Limb (tissue), 2 donors: ENCODE data around the gene FUT4.
"Not testable (repeated sequence)": the region's sequence is repeated elsewhere in the genome, so short reads cannot be mapped to it uniquely, and the experiment has no call there.

Experiments
- DNase-seq, 2 donors: peaks; one replicate each; pipeline ENCODE4 v3.0.0-alpha.2; 2016; ENCODE audit errors: extremely low spot score in 2 of 2

FUT4 gene

DNA sequence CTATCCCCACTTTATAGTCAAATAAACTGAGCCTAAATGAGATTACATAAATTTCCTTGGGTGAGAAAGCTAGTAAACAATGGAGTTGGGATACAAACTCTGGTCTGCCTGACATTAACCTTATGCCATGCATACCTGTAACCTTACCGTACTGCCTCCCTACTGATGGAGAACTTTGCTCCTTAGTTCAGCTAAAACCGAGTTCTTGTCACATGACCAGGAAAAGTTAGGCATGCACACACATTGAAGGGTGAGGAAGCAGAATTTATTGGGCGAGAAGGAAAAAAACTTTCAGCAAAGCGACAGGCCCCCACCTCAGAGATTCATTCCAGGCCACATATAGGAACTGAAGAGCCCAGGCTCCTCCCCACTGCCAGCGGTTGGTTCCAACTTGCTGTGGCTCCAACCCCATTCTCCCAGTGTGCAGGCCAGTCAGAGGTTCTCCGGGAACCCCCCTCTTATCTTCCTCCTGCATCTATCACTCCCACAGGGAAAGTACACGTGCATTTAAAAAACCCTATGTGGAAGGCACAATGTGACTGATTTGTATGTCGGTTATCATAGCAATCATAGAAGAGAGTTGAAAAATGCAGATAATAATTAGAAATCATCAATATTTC lies 20.2 kb downstream of the FUT4 start:
- no peak for DNase-seq

DNA sequence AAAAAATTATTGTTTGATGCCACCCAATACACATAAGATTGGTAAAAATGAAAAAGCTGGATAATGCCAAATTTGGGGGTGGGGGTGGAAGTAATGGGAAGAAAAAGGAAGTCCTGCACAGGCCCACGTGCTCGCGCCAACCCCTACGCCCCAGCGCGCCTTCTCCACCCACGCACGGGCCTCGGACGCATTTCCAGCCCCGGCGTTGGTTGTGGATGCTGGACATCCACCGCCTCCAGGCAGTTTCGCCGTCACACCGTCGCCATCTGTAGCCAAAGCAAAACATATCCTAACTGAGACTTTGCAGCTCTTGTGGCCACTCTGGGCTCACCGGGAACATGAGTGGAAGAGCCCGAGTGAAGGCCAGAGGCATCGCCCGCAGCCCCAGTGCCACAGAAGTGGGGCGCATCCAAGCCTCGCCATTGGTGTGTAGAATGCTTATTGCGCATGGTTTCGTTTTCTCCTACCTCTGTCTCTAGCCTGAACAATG lies 23.5 kb downstream of the FUT4 start, which contains the start of gene PIWIL4:
Gene PIWIL4, plus strand, starts transcription at position 188 of the 490 bp plus-strand sequence. Its CDS starts 151 bp downstream, at position 339.
- DNase-seq = no peak

DNA sequence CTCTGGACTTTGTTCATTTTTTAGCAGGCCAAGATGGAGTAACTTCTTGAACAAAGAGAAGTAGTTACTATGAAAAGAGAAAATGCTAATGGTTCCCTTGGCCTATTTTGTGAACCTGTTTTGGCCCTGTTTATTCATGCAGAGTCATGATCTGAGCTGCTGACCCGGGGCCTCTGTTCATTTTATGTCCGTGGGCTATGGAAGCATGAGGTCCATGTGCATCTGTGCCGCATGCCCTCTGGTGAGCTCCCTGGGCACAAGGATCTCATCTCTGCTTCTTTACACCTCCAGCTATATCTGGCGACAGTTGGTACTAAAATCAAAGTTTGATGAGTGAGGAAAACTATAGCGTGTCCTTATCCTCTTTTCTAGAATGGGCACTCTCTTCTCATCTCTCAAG lies 24.5 kb downstream of the FUT4 start:
- no peak for DNase-seq

DNA sequence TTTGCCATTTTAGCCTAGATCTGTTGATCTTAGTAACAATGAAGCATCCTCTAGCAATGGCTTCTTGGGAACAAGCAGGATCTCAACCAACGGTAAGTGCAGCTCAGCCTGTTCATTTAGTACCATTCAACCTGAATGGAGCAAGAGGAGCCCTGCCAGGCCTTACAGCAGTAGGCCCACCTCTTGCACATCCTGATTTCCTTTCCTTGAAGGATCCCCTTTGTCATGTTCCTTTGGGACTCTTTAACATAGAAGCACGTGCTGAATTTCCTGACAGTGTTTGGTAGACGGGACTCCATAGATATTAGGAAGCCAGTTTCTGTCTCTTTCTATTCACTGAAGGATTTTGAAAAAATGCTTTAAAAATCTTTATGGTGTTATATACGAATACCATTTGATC lies 25.0 kb downstream of the FUT4 start:
- no peak for DNase-seq

DNA sequence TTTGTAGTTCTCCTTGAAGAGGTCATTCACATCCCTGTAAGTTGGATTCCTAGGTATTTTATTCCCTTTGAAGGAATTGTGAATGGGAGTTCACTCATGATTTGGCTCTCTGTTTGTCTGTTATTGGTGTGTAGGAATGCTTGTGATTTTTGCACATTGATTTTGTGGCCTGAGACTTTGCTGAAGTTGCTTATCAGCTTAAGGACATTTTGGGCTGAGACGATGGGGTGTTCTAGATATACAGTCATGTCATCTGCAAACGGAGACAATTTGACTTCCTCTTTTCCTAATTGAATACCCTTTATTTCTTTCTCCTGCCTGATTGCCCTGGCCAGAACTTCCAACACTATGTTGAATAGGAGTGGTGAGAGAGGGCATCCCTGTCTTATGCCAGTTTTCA lies 29.3 kb downstream of the FUT4 start:
- not testable (repeated sequence) for DNase-seq

DNA sequence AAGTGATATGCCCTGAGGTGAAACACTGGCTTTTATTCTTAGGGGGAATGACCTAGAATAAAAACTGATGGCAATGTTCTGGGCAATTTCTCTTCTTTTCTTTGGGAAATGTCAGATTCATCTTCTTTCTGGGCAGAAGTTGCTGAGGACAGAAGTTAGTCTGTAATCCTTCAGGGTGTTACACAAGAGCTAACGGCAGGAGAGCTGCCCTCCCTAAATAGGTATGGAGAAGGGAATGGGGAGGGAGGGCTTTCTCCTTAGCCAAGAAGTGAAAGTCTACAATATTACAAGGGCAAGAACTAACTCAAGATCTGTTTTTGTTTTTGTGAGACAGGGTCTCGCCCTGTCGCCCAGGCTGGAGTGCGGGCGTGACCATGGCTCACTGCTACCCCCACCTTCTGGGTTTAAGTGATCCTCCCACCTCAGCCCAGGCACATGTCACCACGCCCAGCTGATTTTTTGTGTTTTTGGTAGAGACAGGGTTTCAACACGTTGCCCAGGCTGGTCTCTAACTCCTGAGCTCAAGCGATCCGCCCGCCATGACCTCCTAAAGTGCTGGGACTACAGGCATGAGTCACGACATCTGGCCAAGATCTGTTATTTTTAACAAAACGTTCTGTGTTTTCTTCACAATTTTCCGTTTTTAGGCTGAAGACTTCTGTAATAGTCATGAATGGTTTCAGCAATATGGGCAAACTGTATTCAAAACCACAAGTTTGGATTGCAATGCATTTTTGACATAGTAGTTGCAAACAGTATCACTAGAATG lies 30.7 kb downstream of the FUT4 start:
- no peak for DNase-seq

DNA sequence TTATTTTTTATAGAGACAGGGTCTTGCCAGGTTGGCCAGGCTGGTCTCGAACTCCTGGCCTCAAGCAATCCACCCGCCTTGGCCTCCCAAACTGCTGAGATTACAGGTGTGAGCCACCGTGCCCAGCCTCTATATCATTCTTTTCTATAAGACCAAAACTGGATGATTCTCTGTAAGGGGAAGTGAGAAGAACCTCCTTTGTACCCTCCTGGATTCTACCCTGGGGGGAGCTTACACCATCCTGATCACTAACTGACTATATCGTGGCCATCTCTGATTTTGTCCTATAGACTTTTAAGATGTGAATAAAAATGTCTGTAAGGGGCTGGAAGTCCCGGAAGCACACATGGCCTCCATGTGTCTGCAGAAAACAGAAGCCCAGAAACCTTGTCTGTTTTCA lies 32.6 kb downstream of the FUT4 start:
- DNase-seq = no peak

DNA sequence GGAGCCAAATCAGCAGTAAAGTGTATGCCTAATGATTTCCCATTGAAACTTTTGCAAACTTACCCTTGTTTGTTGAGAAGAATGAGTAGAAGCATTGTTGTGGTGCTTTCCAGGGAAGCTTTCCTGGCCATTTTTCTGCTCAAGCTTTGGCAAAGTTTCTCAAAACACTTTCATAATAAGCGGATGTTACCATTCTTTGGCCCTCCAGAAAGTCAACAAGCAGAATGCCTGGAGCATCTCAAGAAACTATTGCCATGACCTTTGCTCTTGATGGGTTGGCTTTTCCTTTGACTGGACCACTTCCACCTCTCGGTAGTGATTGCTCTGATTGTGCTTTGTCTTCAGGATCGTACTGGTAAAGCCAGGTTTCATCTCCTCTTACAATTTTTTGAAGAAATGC lies 34.1 kb downstream of the FUT4 start:
- no peak for DNase-seq

DNA sequence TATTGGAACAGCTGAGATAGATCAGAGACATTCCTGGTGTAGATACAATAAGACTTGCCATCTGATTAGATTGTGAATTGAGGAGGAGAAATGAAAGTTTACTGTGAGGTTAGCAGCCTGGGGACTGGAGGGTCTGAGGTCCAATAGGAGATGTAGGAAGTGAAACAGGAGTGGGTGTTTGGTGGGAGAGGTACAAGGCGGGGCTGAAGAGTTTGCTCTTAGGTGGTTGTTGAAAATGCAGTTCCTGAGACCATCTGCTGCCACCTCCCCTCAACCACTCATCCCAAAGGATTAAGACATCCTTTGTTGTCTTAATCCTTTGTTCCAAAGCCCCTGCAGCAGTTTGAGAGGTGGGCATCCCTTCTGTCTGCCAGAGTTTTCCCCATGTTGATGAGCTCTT lies 38.2 kb downstream of the FUT4 start:
- DNase-seq = no peak

DNA sequence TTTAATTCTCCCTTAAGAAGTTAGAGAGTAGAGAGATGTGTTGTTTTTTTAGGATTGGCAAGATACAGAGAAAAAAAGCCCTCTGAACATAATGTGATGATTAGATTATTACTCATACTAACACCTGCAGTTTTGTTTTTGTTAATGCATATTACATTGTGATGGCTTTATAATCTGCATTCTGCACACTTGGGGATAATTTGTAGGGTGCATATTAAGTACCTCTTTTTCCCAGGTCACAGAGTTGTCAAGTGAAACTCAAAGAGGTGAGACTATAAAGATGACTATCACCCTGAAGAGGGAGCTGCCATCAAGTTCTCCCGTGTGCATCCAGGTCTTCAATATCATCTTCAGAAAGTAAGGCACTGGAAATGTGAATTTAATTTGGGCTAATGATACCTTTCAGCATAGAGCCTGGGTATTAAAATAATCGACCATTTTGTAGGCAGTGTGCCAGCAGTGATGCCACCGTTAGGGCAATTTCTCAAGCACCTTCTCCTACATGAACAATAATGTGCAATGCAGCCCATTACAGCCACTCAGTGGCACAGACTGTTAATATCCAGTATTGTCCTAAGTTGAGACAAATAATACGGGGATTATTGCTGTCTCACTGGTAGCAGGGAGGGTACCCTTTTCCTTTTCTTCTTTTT lies 39.6 kb downstream of the FUT4 start:
- DNase-seq = no peak

DNA sequence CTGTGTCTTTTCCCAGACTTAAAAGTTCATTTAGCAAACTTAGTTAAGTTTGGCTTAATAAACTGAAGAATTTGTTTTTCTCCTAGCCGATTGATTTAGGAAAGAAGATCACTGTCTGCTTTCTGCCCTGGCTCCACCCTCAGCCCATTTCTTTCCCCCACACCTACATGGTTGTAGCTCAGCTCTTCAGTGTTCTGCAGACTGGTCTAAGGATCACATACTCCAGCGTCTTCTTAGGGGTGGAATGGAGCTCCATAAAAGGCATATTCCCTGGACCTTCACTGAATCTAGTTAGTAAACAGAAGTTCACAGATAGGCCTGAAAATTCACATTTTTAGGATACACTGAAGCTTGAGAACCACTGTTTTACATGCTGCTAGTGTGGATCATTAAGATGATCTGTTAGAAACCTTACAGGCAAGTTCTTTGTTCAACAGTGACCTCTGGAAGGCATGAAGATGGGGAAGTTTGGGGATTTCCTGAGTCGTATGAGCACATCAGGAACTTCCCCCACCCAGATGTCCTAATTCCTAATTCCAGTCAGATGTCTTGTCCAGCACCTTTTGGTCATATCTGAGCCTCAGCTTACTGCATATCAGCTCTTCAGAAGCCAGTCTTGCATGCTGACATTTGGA lies 40.3 kb downstream of the FUT4 start:
- no peak for DNase-seq

DNA sequence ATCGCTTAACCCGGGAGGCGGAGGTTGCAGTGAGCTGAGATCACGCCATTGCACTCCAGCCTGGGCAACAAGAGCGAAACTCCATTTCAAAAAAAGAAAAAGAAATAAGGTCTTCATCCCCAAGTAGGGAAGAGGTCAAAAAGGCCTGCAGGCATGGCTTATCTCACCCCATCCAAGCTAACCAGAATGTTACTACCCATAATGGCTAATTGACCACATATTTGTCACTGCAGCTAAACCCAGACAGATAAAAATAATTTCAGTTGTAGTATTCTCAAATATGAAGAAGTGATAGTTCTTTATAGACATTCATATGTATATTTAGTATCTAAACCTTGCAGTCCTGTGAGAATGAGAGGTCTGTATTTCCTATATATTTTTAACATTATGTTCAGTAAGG lies 41.3 kb downstream of the FUT4 start:
- DNase-seq = no peak

DNA sequence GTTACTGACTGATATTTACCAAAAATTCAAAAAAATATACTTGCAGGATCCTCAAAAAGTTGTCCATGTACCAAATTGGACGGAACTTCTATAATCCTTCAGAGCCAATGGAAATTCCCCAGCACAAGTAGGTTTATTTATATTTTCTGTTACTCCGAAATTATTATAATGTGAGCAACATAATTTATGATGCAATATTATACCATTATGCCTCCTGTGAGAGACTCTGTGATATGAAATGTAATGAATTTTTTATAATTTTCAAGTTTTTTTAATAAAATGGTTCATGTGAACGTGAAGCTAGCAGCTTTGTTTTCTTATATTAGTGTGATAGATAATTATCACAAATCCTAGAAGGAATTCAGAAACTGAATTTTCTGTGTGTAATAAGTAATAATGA lies 41.7 kb downstream of the FUT4 start:
- no peak for DNase-seq

DNA sequence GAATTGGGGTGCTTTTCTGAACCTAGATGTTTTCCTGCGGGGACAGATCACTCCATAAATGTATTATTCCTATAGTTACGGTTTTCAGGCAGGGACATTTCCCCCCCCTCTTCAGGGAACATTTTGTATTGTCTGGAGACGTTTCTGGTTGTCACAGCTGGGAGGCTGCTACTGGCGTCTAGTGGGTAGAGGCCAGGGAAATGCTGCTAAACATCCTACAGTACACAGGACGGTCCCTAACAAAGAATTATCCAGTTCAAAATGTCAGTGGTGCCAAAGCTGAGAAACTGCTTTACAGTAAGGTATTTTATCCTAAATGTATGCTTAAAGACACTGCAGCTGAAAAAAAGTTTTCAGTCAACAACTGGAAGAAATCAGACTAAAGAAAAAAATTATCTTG lies 42.8 kb downstream of the FUT4 start:
- DNase-seq = no peak

DNA sequence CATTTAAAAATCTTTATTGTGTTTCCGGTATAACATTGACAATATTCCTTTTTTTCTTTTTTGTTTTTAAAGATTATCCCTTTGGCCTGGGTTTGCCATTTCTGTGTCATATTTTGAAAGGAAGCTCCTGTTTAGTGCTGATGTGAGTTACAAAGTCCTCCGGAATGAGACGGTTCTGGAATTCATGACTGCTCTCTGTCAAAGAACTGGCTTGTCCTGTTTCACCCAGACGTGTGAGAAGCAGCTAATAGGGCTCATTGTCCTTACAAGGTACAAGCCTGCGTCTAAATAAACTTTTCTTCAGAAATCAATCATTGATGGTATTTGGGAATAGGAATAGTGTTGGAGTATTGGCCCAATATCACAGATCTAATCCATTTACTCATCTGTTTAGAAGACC lies 43.3 kb downstream of the FUT4 start:
- no peak for DNase-seq

DNA sequence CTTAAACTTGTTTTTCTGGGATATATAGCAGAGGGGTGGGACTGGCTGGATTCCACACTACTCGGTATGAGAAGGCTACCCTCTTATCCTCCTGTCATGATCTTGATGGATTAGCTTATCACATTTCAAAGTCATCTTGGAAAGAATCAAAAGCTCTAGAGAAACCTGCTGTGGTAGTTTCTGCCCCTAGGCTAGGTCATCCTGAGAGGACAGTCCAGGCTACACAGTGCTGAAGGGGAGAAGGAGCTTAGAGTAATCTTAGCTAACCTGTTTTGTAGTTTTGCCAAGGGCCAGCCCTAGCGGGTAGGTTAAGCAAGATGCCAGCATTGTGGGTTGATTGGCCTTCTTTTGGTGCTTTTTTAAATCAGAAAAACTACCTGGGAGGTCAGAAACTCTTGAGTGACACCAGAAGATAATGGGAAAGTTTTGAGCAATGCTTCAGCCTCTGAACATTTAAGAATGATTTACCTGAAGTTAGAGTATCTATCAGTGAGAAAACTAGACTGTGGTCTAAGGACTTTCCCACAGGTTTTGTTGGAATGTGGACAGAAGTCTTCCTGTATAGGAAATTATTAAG lies 44.7 kb downstream of the FUT4 start:
- DNase-seq = no peak

DNA sequence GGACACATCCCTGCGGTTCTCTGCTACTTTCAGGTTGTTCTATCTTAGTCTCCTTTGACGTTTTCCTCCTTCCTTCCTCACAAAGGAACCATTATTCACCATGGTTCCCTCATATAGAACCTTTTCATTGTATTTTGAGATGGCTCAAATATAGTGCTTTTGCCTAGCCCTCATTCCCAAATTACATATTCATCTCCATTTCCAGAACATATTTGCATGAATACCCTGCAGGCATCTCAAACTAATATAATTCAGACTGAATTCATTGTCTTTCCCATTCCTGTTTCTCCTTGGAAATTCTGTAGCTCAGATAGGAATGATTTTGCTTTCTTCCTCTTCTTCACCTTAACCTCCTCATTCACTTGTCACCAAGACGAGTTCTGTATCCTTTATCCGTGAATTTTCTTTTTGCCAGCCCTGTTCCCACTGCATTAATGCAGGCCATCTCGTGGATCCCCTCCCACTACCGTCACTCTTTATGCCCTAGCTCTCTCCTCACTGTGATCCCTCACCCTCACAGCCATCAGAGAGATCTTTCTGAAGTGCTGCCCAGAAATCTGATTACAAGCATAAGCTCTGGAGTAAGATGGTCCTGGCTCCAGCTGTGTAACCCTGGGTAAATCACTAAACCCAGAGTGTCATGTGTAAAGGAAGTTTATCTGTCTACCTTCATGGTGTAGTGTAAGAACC lies 46.8 kb downstream of the FUT4 start:
- no peak for DNase-seq

DNA sequence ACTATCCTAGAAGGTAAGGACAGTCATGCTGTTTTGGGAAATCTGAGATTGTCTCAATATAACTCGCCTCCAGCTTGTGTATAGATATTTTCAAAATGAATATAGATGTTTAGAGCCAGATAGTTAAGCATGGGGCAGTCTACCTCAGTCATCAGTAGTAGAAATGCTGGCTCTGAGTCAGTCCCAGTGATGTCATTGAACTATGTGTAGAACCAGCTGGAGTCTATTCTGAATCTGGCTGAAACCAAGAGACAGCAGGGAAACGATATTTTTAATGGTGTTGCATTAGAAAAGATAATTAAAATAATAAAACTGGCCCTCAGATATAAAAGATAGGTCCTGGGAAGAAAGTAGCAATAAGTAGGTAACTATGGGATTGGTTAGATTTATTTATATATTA lies 49.3 kb downstream of the FUT4 start:
- no peak for DNase-seq

DNA sequence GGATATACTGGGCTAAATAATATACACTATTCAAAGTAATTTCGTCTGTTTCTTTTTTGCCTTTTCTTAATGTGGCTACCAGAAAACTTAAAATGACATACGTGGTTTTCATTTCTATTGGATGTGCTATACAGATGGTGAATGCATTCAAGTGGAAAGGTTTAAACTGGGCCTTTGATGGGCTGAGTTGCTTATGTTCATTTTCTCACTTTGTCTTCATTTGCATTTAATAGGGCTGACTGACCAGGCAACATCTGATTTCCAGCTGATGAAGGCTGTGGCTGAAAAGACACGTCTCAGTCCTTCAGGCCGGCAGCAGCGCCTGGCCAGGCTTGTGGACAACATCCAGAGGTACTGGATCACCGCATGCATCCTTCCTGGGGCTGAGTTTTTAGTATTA lies 51.4 kb downstream of the FUT4 start:
- no peak for DNase-seq

DNA sequence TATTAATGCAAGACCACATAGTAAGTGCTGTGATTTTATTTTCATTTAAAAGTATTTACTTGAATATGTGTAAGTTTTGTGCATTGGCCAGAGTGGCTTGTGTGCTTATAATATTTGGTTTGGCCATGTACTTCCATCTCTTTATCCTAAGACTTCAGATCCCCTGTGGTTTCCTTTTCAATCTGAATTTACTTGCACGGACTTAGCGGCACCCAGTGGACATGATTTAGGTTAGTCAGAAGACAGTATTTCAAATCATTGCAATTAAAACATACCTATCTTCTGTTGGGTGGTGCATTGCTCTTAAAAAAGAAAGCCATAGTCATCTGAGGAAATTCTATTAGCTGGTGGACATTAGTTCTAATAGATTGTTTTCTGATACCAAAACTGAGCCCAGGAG lies 54.2 kb downstream of the FUT4 start:
- no peak for DNase-seq
